HG03460 (cell line): ENCODE measurements around the gene PGM1.

Experiments used
- ATAC-seq: cut with Tn5 transposase; IDR thresholded peaks from one replicate; pipeline ENCODE4 v1.9.1; 2021; ENCODE audit not compliant: unreplicated experiment

Gene PGM1

GRCh38 chr1:63663873-63664272 lies 70.7 kb downstream of the PGM1 start:
- no peak for ATAC-seq

DNA sequence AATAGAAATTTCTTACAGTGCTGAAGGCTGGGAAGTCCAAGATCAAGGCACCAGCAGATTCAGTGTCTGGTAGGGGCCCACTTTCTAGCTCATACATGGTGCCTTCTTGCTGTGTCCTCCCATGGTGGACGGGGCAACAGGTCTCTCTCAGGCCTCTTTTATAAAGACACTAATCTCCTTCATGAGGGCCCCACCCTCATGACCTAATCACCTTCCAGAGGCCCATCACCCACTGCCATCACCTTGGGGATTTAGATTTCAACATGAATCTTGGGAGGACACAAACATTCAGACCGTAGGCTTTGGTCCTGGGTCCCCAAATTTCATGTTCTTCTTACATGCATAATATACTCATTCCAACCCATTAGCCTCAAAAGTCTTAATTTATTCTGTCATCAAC lies 71.5 kb downstream of the PGM1 start:
- ATAC-seq, result no peak

DNA sequence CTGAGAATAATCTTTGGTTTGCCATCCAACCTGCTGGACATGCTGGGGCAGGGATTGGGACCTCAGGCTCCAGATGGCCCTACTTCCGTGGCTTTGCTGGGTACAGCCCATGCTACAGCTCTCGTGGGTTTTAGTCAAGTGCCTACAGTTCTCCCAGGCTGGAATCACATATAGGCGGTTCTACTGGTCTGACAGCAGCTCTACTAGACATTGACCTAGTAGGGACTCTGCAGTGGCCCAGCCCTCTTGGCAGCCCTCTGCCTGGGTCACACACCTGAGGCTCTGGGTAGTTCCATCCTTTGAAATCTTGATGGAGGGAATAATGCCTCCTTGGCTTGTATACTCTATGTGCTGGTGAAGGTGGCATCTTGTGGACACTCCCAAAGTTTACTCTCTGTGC lies 72.2 kb downstream of the PGM1 start:
- ATAC-seq, result no peak

DNA sequence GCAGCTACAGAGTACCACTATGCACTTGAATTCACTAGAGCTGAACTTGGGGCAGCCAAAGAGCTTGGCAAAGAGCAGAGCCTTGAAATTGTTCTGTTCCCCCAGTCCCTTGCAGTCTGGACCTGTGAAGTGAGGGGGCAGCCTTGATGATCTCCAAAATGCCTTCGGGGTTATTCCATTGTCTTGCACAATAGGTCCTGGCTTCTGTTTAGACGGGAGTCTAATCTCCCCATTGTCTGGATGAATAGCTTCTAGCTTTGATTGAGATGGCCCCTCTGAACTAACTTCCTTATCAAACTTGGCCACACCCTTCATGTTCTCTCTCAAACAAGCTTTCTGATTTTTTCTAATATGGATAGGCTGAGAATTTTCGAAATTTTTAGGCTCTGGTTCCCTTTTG lies 72.6 kb downstream of the PGM1 start:
- no peak for ATAC-seq

DNA sequence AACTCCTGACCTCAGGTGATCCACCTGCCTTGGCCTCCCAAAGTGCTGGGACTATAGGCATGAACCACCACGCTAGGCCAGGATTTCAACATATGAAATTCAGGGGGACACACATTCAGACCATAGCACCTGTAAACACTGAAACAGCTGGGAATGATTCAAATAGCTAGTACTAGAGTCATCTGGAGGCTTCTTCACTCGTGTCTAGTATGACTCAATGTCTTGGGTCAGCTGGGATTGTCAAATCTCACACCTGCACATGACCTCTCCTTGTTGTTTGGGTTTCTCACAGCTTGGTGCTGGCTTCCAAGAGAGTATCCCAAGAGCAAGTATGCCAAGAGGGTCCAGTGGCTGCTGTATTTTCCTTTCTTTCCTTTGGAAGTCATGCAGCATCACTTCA lies 75.1 kb downstream of the PGM1 start:
- no peak for ATAC-seq

GRCh38 chr1:63669151-63669961 lies 76.1 kb downstream of the PGM1 start:
- ATAC-seq, result no peak

DNA sequence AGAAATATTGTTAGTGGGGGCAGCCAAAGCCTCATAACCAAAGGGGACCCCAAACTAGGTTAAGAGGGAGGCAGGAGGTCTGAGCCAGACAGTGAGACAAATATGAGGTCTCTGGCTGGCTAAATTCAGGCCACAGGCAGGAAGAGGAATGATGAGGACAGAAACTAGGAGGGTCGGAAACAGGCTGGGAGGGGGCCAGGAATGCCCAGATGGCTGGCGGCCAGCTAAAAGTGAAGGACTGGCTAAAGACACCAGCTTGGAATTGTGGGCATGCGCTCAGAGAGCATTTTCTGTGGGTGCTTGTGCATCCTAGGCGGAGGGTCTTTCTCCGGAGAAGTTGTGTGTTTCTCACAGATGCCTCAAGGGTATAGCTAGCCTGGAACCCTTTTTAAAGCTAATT lies 77.0 kb downstream of the PGM1 start:
- ATAC-seq, result no peak

GRCh38 chr1:63671514-63671913 lies 78.3 kb downstream of the PGM1 start:
- no peak for ATAC-seq

GRCh38 chr1:63674238-63674864 lies 81.1 kb downstream of the PGM1 start:
- no peak for ATAC-seq

GRCh38 chr1:63674865-63675419 lies 81.7 kb downstream of the PGM1 start:
- ATAC-seq, result no peak

GRCh38 chr1:63675420-63675931 lies 82.3 kb downstream of the PGM1 start:
- no peak for ATAC-seq

DNA sequence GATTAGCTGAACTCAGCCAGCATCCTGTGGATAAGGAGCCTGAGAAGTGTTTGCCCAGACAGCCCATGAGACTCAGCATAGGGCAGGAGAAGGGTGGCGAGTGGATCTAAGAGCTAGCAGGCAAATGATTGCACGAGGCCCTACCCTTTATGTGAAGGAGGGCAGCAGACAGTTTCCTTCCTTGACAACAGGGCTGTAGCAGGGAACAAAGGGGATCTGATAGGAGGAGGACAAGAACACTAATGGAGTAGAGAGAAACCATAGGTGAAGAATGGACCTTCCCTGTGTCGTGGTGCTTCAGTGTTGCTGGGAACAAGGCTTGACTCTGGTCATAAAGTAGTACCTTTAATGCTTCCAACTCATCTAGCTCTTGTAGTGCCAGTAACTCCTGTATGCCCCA lies 84.3 kb downstream of the PGM1 start:
- no peak for ATAC-seq

GRCh38 chr1:63678200-63678599 lies 85.0 kb downstream of the PGM1 start:
- no peak for ATAC-seq

GRCh38 chr1:63679076-63679475 lies 85.9 kb downstream of the PGM1 start:
- ATAC-seq, result no peak

GRCh38 chr1:63679589-63679988 lies 86.4 kb downstream of the PGM1 start:
- no peak for ATAC-seq

DNA sequence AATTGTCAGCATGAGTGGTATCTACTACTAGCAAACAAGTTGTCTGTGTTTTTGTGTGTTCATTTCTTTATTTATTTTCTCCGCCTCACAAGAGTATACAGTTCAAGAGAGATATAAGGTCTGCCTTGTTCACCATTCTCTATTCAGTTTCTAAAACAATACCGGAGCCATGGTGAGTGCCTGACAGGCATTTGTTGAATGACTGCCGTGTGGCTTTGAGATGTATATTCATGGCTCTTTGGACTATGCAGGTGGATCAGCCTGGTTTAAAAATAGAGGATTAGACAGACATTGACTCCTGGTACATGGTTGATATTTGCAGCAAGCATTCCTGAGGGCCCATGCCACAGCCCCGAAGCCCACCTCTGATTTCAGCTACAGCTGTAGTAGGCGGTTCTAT lies 89.7 kb downstream of the PGM1 start:
- no peak for ATAC-seq

GRCh38 chr1:63683759-63684158 lies 90.5 kb downstream of the PGM1 start:
- ATAC-seq, result no peak

DNA sequence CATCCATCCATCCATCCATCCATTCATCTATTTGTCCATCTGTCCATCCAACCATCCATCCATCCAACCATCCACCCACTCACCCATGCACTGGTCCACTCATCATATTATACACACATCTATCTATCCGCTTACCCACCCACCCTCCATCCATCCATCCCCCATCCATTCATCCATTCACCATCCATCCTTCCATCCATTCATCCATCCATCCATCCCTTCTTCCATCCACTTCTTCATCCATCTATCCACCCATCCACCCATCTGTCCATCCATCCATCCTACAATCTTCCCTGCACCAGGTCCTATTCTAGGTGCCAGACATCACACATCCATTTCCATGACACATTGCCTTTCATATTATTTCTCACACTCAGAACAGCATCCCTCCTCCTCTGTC lies 93.5 kb downstream of the PGM1 start:
- ATAC-seq, result no peak

DNA sequence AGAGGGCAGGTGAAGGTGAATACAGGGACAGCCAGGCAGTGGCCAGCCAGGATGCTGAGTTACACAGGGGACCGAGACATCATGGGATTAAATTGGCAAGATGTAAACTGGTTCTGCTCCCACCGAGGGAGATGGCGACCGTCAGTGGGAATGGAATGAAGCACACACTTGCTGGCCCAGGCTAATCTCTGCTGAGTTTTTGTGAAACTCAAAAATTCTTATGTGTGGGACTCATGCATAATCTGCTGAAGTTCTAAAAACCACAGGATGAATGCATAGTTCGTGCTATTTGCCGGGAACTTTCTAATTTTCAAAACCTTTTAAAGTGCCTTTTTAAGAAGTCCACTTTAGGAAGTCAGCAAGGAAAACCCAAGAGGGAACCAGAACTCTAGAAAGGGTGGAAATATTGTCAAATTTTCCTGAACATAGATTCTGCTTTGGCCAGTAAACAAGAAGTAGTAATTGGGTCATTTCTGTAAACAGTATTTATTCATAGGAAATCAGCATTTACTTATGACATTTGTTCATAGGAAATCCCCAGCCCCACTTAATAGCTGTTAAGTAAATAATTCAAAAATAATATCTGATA lies 95.2 kb downstream of the PGM1 start:
- ATAC-seq, result no peak

GRCh38 chr1:63690966-63691700 lies 97.9 kb downstream of the PGM1 start:
- ATAC-seq, result no peak
